ENCODE results near the gene NDUFS5. TPM values are rescaled to one million over a fixed set of nuclear protein-coding genes. Genes with fewer than 3 reads are reported as not detected.
"Not testable (repeated sequence)": the region's sequence is repeated elsewhere in the genome, so short reads cannot be mapped to it uniquely, and the experiment has no call there.

NDUFS5 gene
- total RNA-seq, 2 experiments from 2014 or later = 150 to 220 TPM

- Mint-ChIP-seq H3K9me3 (ENCODE audit: low read depth) (no peaks in the 10 kb centered on the region), H3K27me3 (no peaks in the 10 kb centered on the region), H3K4me3 (no peak overlapping the region), H3K27ac (no peak overlapping the region), H3K4me1 (no peaks in the 10 kb centered on the region), H3K36me3 (ENCODE audit: low read depth) (peaks cover 12% of the 10 kb centered on the region)
- intact Hi-C loops (cut with DNase I, micrococcal nuclease) = no loop called here
- ChIA-PET CTCF (no interaction called here), POLR2A (no interaction called here)
- DNase-seq (no peak), ATAC-seq (no peak)
Measured at GRCh38 chr1:39016604-39017171, 9.5 kb upstream of the NDUFS5 start.

GRCh38 chr1:39017266-39017665, 8.9 kb upstream of the NDUFS5 start:
- no peaks in the 10 kb centered on the region for H3K4me1 Mint-ChIP-seq
- ChIA-PET CTCF (no interaction called here), POLR2A (no interaction called here)
- no peak overlapping the region for H3K27ac Mint-ChIP-seq
- intact Hi-C loops (cut with DNase I, micrococcal nuclease) = no loop called here
- peaks cover 7% of the 10 kb centered on the region for H3K36me3 Mint-ChIP-seq (ENCODE audit: low read depth)
- ATAC-seq (no peak), DNase-seq (no peak)
- H3K9me3 Mint-ChIP-seq (ENCODE audit: low read depth) = no peaks in the 10 kb centered on the region
- H3K4me3 Mint-ChIP-seq = no peak overlapping the region
- no peaks in the 10 kb centered on the region for H3K27me3 Mint-ChIP-seq

- H3K27me3 Mint-ChIP-seq; H3K4me3 Mint-ChIP-seq; H3K27ac Mint-ChIP-seq; CTCF ChIA-PET; ATAC-seq; H3K36me3 Mint-ChIP-seq (ENCODE audit: low read depth); H3K9me3 Mint-ChIP-seq (ENCODE audit: low read depth); DNase-seq; H3K4me1 Mint-ChIP-seq; POLR2A ChIA-PET; intact Hi-C loops (cut with DNase I, micrococcal nuclease): not testable (repeated sequence)
Measured at GRCh38 chr1:39020494-39020893, 5.7 kb upstream of the NDUFS5 start.

DNA sequence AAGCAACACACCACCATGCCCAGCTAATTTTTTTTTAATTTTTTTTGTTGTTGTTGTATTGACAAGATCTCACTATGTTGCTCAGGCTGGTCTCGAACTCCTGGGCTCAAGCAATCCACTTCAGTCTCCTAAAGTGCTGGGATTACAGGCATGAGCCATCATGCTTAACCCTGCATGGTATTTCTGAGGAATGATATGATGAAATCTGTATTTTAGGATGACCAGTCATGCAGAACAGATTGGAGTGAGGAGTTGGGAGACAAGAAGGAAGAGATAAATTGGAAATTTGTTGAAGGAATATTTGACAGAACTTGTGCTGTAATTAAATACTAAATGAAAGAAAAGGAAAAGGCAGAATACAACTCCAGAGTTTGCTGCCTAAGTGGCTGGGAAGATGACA, 4.7 kb upstream of the NDUFS5 start:
- CTCF ChIA-PET = no interaction called here
- intact Hi-C loops (cut with DNase I, micrococcal nuclease) = no loop called here
- no peaks in the 10 kb centered on the region for H3K27me3 Mint-ChIP-seq

DNA sequence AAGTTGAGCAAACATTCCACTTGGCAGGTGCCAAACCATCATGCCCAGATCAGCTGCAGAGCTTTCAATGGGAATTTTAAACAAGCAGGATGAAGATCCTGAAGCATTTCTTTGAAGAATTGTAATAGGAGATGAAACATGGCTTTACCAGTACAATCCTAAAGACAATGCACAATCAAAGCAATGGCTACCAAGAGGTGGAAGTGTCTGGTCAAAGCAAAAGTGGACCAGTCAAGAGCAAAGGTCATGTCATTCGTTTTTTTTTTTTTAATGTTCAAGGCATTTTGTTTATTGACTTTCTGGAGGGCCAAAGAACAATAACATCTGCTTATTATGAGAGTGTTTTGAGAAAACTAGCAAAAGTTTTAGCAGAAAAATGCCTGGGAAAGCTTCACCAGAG, 3.0 kb upstream of the NDUFS5 start:
- ChIA-PET CTCF (interaction anchor here (0.6 kb wide), 1 partner anchor 46 kb away, joined by 3 read pairs; no protein-coding TSS in a partner anchor), POLR2A (no interaction called here)
- Mint-ChIP-seq H3K4me1 (peaks cover 17% of the 10 kb centered on the region), H3K27ac (no peak overlapping the region), H3K9me3 (ENCODE audit: low read depth) (no peaks in the 10 kb centered on the region), H3K27me3 (no peaks in the 10 kb centered on the region), H3K4me3 (no peak overlapping the region), H3K36me3 (ENCODE audit: low read depth) (peaks cover 3% of the 10 kb centered on the region)
- intact Hi-C loops (cut with DNase I, micrococcal nuclease) = no loop called here
- no peak for DNase-seq
- ATAC-seq = no peak

More for the DNA sequence above, 4.7 kb upstream of the NDUFS5 start:
- Mint-ChIP-seq H3K9me3 (ENCODE audit: low read depth) (no peaks in the 10 kb centered on the region), H3K36me3 (ENCODE audit: low read depth) (no peaks in the 10 kb centered on the region), H3K4me1 (peaks cover 12% of the 10 kb centered on the region), H3K27ac (no peak overlapping the region), H3K4me3 (no peak overlapping the region)
- no peak for ATAC-seq
- POLR2A ChIA-PET = interaction anchor here (0.5 kb wide), 1 partner anchor 13 kb away, joined by 3 read pairs; no protein-coding TSS in a partner anchor
- no peak for DNase-seq

GRCh38 chr1:39026866-39027507, 837 bp downstream of the NDUFS5 start:
- Mint-ChIP-seq H3K9me3 (ENCODE audit: low read depth) (no peaks in the 10 kb centered on the region), H3K27ac (peak overlapping the region; percentile 99), H3K4me1 (peaks cover 38% of the 10 kb centered on the region), H3K4me3 (peak overlapping the region; percentile 87), H3K27me3 (no peaks in the 10 kb centered on the region), H3K36me3 (ENCODE audit: low read depth) (peaks cover 31% of the 10 kb centered on the region)
- CTCF ChIA-PET = interaction anchor here (0.9 to 2.3 kb wide), 7 partner anchors 17 to 166 kb away, joined by 3 to 9 read pairs (median 4); no protein-coding TSS in a partner anchor
- POLR2A ChIA-PET = interaction anchor here (0.6 to 1.3 kb wide), 8 partner anchors 12 to 999 kb away, joined by 3 to 8 read pairs (median 4); partner anchors contain the start of gene MYCBP
- ATAC-seq (no peak), DNase-seq (no peak)
- intact Hi-C loops (cut with DNase I, micrococcal nuclease) = loop anchor here (1.0 to 5.0 kb wide), 13 partner anchors 7 to 1335 kb away; partner anchors contain the start of genes AKIRIN1 (in 2 of the 2), MYCBP (in 2 of the 2), CDCA8 (in 1 of the 2) and PPIE (in 1 of the 2)

DNA sequence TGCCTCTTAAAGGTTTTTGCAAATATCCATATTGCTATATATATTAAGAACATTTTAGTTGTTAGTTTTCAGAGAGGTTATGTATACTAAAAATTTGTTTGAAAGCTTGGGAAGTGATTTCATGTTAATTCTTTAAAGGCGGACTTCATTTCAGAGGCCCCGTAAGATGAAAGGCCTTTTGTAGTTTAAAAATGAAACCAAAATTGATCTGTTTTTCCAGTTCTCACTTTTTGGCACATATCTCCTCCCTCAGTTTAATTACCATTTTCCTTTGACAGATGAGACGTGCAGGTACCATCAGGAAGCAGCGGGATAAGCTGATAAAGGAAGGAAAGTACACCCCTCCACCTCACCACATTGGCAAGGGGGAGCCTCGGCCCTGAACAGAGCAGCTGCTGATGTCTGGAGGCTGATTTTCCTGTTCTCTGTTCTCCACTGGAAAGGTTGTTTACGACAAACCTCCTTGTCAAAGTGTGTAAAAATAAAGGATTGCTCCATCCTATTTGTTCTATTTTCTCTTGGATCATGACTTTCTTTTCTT, 8.0 kb downstream of the NDUFS5 start:
- peak overlapping the region; percentile 59 for H3K4me3 Mint-ChIP-seq
- DNase-seq = no peak
- CTCF ChIA-PET = no interaction called here
- H3K27ac Mint-ChIP-seq = peak overlapping the region; percentile 86
- peaks cover 68% of the 10 kb centered on the region for H3K36me3 Mint-ChIP-seq (ENCODE audit: low read depth)
- H3K4me1 Mint-ChIP-seq = peaks cover 47% of the 10 kb centered on the region
- intact Hi-C loops (cut with DNase I, micrococcal nuclease) = loop anchor here in 1 of 2 experiments (1.0 kb wide), 1 partner anchor 8 kb away; the partner anchor contains the start of gene NDUFS5
- peak; percentile 13 for ATAC-seq
- H3K9me3 Mint-ChIP-seq (ENCODE audit: low read depth) = no peaks in the 10 kb centered on the region
- H3K27me3 Mint-ChIP-seq = no peaks in the 10 kb centered on the region
- POLR2A ChIA-PET = no interaction called here

- H3K4me3 Mint-ChIP-seq = no peak overlapping the region
- no peaks in the 10 kb centered on the region for H3K9me3 Mint-ChIP-seq (ENCODE audit: low read depth)
- H3K27ac Mint-ChIP-seq = no peak overlapping the region
- DNase-seq (no peak), ATAC-seq (no peak)
- intact Hi-C loops (cut with DNase I, micrococcal nuclease) = no loop called here
- CTCF ChIA-PET = interaction anchor here (0.7 kb wide), 1 partner anchor 11 kb away, joined by 3 read pairs; the partner anchor contains the start of gene NDUFS5
- H3K4me1 Mint-ChIP-seq = peaks cover 40% of the 10 kb centered on the region
- no peaks in the 10 kb centered on the region for H3K27me3 Mint-ChIP-seq
- POLR2A ChIA-PET = no interaction called here
- peaks cover 55% of the 10 kb centered on the region for H3K36me3 Mint-ChIP-seq (ENCODE audit: low read depth)
Measured at GRCh38 chr1:39036678-39037077, 10.5 kb downstream of the NDUFS5 start.

- H3K27me3 Mint-ChIP-seq = no peaks in the 10 kb centered on the region
Measured at GRCh38 chr1:39043513-39043912, 17.4 kb downstream of the NDUFS5 start.

DNA sequence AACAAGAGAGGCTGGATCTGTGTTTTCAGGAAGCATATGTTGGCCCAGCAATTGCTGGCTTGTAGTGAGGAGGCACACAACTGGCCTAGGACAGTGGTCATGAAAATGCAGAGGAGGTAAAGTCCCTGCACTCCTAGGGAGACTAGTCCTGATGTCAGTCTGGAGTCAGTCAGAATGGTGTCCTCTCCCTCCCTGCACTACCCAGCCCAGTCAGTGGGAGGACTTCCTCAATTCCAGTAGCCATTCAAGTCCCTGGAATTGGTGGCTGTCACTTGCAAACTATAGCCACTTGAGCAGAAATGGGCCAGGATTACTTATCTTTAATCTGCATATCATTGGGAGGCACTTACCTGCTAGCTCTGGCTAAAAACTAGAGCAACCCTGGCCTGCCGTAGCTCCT, 18.6 kb downstream of the NDUFS5 start:
- no peak overlapping the region for H3K4me3 Mint-ChIP-seq
- intact Hi-C loops (cut with DNase I, micrococcal nuclease) = loop anchor here in 1 of 2 experiments (5.0 kb wide), 1 partner anchor 43 kb away; no protein-coding TSS in a partner anchor
- H3K9me3 Mint-ChIP-seq (ENCODE audit: low read depth) = no peaks in the 10 kb centered on the region
- DNase-seq = no peak
- CTCF ChIA-PET = no interaction called here
- no peak for ATAC-seq
- no peak overlapping the region for H3K27ac Mint-ChIP-seq
- peaks cover 22% of the 10 kb centered on the region for H3K36me3 Mint-ChIP-seq (ENCODE audit: low read depth)
- no peaks in the 10 kb centered on the region for H3K27me3 Mint-ChIP-seq
- H3K4me1 Mint-ChIP-seq = peaks cover 3% of the 10 kb centered on the region
- POLR2A ChIA-PET = no interaction called here

More at GRCh38 chr1:39043513-39043912, 17.4 kb downstream of the NDUFS5 start:
- DNase-seq (no peak), ATAC-seq (no peak)
- intact Hi-C loops (cut with DNase I, micrococcal nuclease) = loop anchor here in 1 of 2 experiments (5.0 kb wide), 1 partner anchor 44 kb away; no protein-coding TSS in a partner anchor
- POLR2A ChIA-PET = no interaction called here
- Mint-ChIP-seq H3K4me3 (no peak overlapping the region), H3K36me3 (ENCODE audit: low read depth) (peaks cover 27% of the 10 kb centered on the region), H3K27ac (no peak overlapping the region), H3K9me3 (ENCODE audit: low read depth) (no peaks in the 10 kb centered on the region), H3K4me1 (peaks cover 10% of the 10 kb centered on the region)
- CTCF ChIA-PET = interaction anchor here (0.7 kb wide), 1 partner anchor 225 kb away, joined by 3 read pairs; no protein-coding TSS in a partner anchor

DNA sequence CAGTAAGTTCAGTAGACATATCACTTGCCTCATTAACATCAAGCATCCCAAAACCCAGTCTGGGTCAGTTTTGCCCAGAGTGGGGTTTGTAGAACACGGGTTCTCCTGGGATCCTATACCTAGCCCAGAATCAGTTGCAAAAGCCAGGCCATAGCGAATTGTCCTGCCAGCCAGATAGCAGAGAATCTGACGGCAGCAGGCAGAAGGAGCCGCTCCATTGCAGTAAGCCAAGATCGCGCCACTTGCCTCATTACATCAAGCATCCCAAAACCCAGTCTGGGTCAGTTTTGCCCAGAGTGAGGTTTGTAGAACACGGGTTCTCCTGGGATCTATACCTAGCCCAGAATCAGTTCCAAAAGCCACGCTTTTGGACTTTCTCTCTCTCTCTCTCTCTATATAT, 19.1 kb downstream of the NDUFS5 start:
- intact Hi-C loops (cut with DNase I, micrococcal nuclease) = no loop called here
- peaks cover 2% of the 10 kb centered on the region for H3K4me1 Mint-ChIP-seq
- CTCF ChIA-PET = no interaction called here
- H3K27me3 Mint-ChIP-seq = no peaks in the 10 kb centered on the region
- no peaks in the 10 kb centered on the region for H3K9me3 Mint-ChIP-seq (ENCODE audit: low read depth)
- peaks cover 23% of the 10 kb centered on the region for H3K36me3 Mint-ChIP-seq (ENCODE audit: low read depth)
- no peak overlapping the region for H3K27ac Mint-ChIP-seq
- POLR2A ChIA-PET = no interaction called here
- DNase-seq (no peak), ATAC-seq (no peak)
- no peak overlapping the region for H3K4me3 Mint-ChIP-seq

All from activated CD4-positive, alpha-beta T cell treated with anti-CD3 and anti-CD28 coated beads for 36 hours (primary cell).